Dedifferentiated amniotic fluid mesenchymal stem cell (primary cell): Measurements from ENCODE around the gene ZNF775.

Experiments
- DNase-seq: peaks from one replicate; pipeline ENCODE4 v3.0.0-alpha.2; 2016; ENCODE audit errors: extremely low spot score

The ZNF775 gene

GRCh38 chr7:150412518-150413488, 33.7 kb downstream of the ZNF775 start:
- DNase-seq = no peak

GRCh38 chr7:150413640-150414081, 34.5 kb downstream of the ZNF775 start:
- DNase-seq = no peak

GRCh38 chr7:150415161-150416153, 36.3 kb downstream of the ZNF775 start:
- DNase-seq = no peak

GRCh38 chr7:150417239-150417638, 38.1 kb downstream of the ZNF775 start:
- no peak for DNase-seq

- no peak for DNase-seq
Observed at GRCh38 chr7:150417863-150418262, 38.7 kb downstream of the ZNF775 start.

GRCh38 chr7:150420242-150420641, 41.1 kb downstream of the ZNF775 start:
- DNase-seq = no peak

GRCh38 chr7:150420987-150421674, 42.0 kb downstream of the ZNF775 start:
- peak; percentile 76 for DNase-seq

- DNase-seq = no peak
Observed at GRCh38 chr7:150421831-150422230, 42.7 kb downstream of the ZNF775 start.

GRCh38 chr7:150425670-150426069, 46.5 kb downstream of the ZNF775 start:
- no peak for DNase-seq

GRCh38 chr7:150428671-150429451, 49.7 kb downstream of the ZNF775 start:
- DNase-seq = peak; percentile 27

GRCh38 chr7:150429699-150430098, 50.6 kb downstream of the ZNF775 start:
- DNase-seq = no peak

- DNase-seq = no peak
Observed at GRCh38 chr7:150430465-150431085, 51.4 kb downstream of the ZNF775 start.

- no peak for DNase-seq
Observed at GRCh38 chr7:150431839-150432658, 52.9 kb downstream of the ZNF775 start.

- no peak for DNase-seq
Observed at GRCh38 chr7:150432915-150433892, 54.1 kb downstream of the ZNF775 start.

- DNase-seq = no peak
Observed at GRCh38 chr7:150434240-150434639, 55.1 kb downstream of the ZNF775 start.

GRCh38 chr7:150435047-150435389, 55.9 kb downstream of the ZNF775 start:
- DNase-seq = no peak

- no peak for DNase-seq
Observed at GRCh38 chr7:150435390-150436073, 56.4 kb downstream of the ZNF775 start.

- no peak for DNase-seq
Observed at GRCh38 chr7:150439967-150440366, 60.8 kb downstream of the ZNF775 start.
